HepG2 (cell line): ENCODE results near the gene CALR. TPM values are rescaled to one million over a fixed set of nuclear protein-coding genes. Genes with fewer than 3 reads are reported as not detected.
A peak's percentile ranks its signal among the peaks of the same experiment; 100 is the strongest.

Experiments used
- ATF4 ChIP-seq, 2 experiments: fragments of 450-650 bp in 1 of 2; sonication (generic) in 1 of 2; formaldehyde crosslinking; IDR thresholded peaks; 2 replicates each; pipeline versions ENCODE4 v1.5.0 to v1.8.0; 2020 to 2022; ENCODE audit warnings: mild to moderate bottlenecking in 1 of 2, missing genetic modification reagents in 1 of 2
- IRF9 ChIP-seq: sonication (generic); formaldehyde crosslinking; IDR thresholded peaks from 2 replicates; pipeline ENCODE4 v1.8.0; 2022; ENCODE audit warnings: missing genetic modification reagents, mild to moderate bottlenecking, borderline replicate concordance
- MAF1 ChIP-seq: sonication (generic); formaldehyde crosslinking; IDR thresholded peaks from 2 replicates; pipeline ENCODE4 v1.5.0; 2020; ENCODE audit warnings: missing genetic modification reagents, borderline replicate concordance
- MZF1 ChIP-seq: sonication (generic); formaldehyde crosslinking; IDR thresholded peaks from 2 replicates; pipeline ENCODE4 v1.8.1; 2023; ENCODE audit warnings: mild to moderate bottlenecking, missing genetic modification reagents, borderline replicate concordance
- NONO ChIP-seq, 2 experiments: fragments of 450-650 bp in 1 of 2; sonication (generic) in 1 of 2; formaldehyde crosslinking in 1 of 2; IDR thresholded peaks in 1 of 2; conservative IDR thresholded peaks in 1 of 2; 2 replicates each; pipeline versions ENCODE4 v1.6.1 to v1.8.0; 2017 to 2022; ENCODE audit warnings: mild to moderate bottlenecking in 1 of 2, missing genetic modification reagents in 1 of 2, moderate library complexity in 1 of 2
- PITX1 ChIP-seq: sonication (generic); formaldehyde crosslinking; IDR thresholded peaks from 2 replicates; pipeline ENCODE4 v1.5.1; 2020; ENCODE audit warnings: mild to moderate bottlenecking, missing genetic modification reagents
- SYNCRIP ChIP-seq: fragments of 200-400 bp; formaldehyde crosslinking; IDR thresholded peaks from 2 replicates; pipeline ENCODE4 v1.6.1; 2018; ENCODE audit warnings: mild to moderate bottlenecking, low read depth, low read length; ENCODE audit not compliant: insufficient read depth
- THAP11 ChIP-seq: IDR thresholded peaks from 2 replicates; pipeline ENCODE4 v1.6.1; 2016; ENCODE audit warnings: missing biosample characterization, missing genetic modification reagents
- ZBTB46 ChIP-seq: sonication (generic); formaldehyde crosslinking; IDR thresholded peaks from 2 replicates; pipeline ENCODE4 v1.4.0; 2020; ENCODE audit warnings: mild to moderate bottlenecking, missing genetic modification reagents, borderline replicate concordance
- ZNF451 ChIP-seq: sonication (generic); formaldehyde crosslinking; IDR thresholded peaks from 2 replicates; pipeline ENCODE4 v1.5.0; 2020; ENCODE audit warnings: mild to moderate bottlenecking, missing genetic modification reagents
- ZNF629 ChIP-seq: sonication (generic); formaldehyde crosslinking; conservative IDR thresholded peaks from 2 replicates; pipeline ENCODE4 v1.5.0; 2020; ENCODE audit warnings: missing genetic modification reagents
- ZNF646 ChIP-seq: sonication (generic); formaldehyde crosslinking; IDR thresholded peaks from 2 replicates; pipeline ENCODE4 v1.9.0; 2021; ENCODE audit warnings: mild to moderate bottlenecking, missing genetic modification reagents
- ZSCAN21 ChIP-seq: sonication (generic); formaldehyde crosslinking; IDR thresholded peaks from 2 replicates; pipeline ENCODE4 v1.8.0; 2022; ENCODE audit warnings: mild to moderate bottlenecking, missing genetic modification reagents, moderate library complexity, borderline replicate concordance
- polyA plus RNA-seq, 8 experiments: library from polyadenylated mRNA; depleted of rRNA in 3 of 8; stranded (reverse) in 7 of 8; unstranded in 1 of 8; fragments of >200 nt; fragmentation: Illumina TruSeq in 4 of 8; extraction: Trizol in 4 of 8; gene quantifications; 2 replicates each; pipeline versions ENCODE4 v1.2.1 to v1.2.3, GENCODE V29; 2011 to 2016; ENCODE audit warnings: low read depth in 4 of 8, missing spikeins in 1 of 8, mixed read lengths in 1 of 8; ENCODE audit not compliant: insufficient read depth in 1 of 8
- total RNA-seq, 5 experiments: library from RNA; depleted of rRNA; stranded (reverse); fragments of >200 nt; fragmentation: Illumina TruSeq; extraction: Trizol; gene quantifications; 2 replicates each; pipeline ENCODE4 v1.2.3, GENCODE V29; 2016; ENCODE audit warnings: low read depth in 1 of 5
- TF ChIP-seq, protein P1 (sequence below): sonication (generic); formaldehyde crosslinking; IDR thresholded peaks from 2 replicates; pipeline ENCODE4 v1.4.0; 2020; ENCODE audit warnings: missing genetic modification reagents
- TF ChIP-seq, protein P2 (sequence below): sonication (generic); formaldehyde crosslinking; IDR thresholded peaks from 2 replicates; pipeline ENCODE4 v1.8.1; 2023; ENCODE audit warnings: mild to moderate bottlenecking, missing genetic modification reagents

Gene CALR
- total and polyA plus RNA-seq, 2 of the 13 experiments (the other 11 are each of a cell fraction or from before 2014, with no cell fraction given) = 898 to 934 TPM

- TF ChIP-seq, protein P1, sequence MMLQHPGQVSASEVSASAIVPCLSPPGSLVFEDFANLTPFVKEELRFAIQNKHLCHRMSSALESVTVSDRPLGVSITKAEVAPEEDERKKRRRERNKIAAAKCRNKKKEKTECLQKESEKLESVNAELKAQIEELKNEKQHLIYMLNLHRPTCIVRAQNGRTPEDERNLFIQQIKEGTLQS (CRISPR knock-in tag) = peak; percentile 68
- no peak for TF ChIP-seq ZNF451 (CRISPR knock-in tag)
- peak; percentile 86 for TF ChIP-seq ZNF629 (CRISPR knock-in tag)
- peak; percentile 82 for TF ChIP-seq ZSCAN21
- peak in 1 of 2 experiments; percentile 96; a peak in 2 of 4 replicates for TF ChIP-seq ATF4 (CRISPR knock-in tag; IDR thresholded peaks at IDR 0.05)
- TF ChIP-seq PITX1 = 0 out of 2 replicates have a peak, but pooled peaks have one; percentile 15
- TF ChIP-seq NONO (IDR thresholded peaks at IDR 0.05) = no peak
- peak; percentile 80 for TF ChIP-seq NONO (CRISPR knock-in tag; conservative IDR thresholded peaks at IDR 0.05)
- peak; percentile 58 for TF ChIP-seq THAP11 (CRISPR knock-in tag)
- no peak for TF ChIP-seq IRF9 (CRISPR knock-in tag)
- TF ChIP-seq MAF1 (CRISPR knock-in tag) = no peak
- no peak for TF ChIP-seq SYNCRIP
- TF ChIP-seq, protein P2, sequence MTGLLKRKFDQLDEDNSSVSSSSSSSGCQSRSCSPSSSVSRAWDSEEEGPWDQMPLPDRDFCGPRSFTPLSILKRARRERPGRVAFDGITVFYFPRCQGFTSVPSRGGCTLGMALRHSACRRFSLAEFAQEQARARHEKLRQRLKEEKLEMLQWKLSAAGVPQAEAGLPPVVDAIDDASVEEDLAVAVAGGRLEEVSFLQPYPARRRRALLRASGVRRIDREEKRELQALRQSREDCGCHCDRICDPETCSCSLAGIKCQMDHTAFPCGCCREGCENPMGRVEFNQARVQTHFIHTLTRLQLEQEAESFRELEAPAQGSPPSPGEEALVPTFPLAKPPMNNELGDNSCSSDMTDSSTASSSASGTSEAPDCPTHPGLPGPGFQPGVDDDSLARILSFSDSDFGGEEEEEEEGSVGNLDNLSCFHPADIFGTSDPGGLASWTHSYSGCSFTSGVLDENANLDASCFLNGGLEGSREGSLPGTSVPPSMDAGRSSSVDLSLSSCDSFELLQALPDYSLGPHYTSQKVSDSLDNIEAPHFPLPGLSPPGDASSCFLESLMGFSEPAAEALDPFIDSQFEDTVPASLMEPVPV = no peak
- TF ChIP-seq MZF1 (CRISPR knock-in tag) = no peak
- TF ChIP-seq ZNF646 = peak; percentile 91
- no peak for TF ChIP-seq ZBTB46 (CRISPR knock-in tag)
Measured at GRCh38 chr19:12983542-12984142, 45.2 kb downstream of the CALR start (continued).
